Caco-2 (cell line): ENCODE measurements around the gene SLC35G1. TPM values are rescaled to one million over a fixed set of nuclear protein-coding genes. Genes with fewer than 3 reads are reported as not detected.

Experiments
- BruUV-seq: library from RNA; stranded (reverse); fragments of 400-500 nt; replicated peaks from 2 replicates; lab custom pipeline; 2021; lab: Mats Ljungman, UMichigan
- CTCF ChIA-PET: fragments of 300-600 bp; sonication (Branson Sonifier 250); formaldehyde crosslinking; loops from one replicate; lab custom pipeline; 2022; ENCODE audit warnings: antibody characterized with exemption; lab: Charles Lee
- POLR2A ChIA-PET: fragments of 300-600 bp; sonication (Branson Sonifier 250); formaldehyde crosslinking; loops from one replicate; lab custom pipeline; 2022; ENCODE audit warnings: antibody characterized with exemption; lab: Charles Lee
- DNase-seq, 2 experiments: peaks; one replicate each; pipeline versions ENCODE4 v3.0.0 to v3.0.0-alpha.2; 2020 to 2022
- H3K27me3 ChIP-seq: replicated peaks from 2 replicates; pipeline ENCODE4 v1.6.0; 2011; ENCODE audit warnings: low read length; ENCODE audit not compliant: control insufficient read depth, insufficient read depth
- H3K36me3 ChIP-seq: 2 replicates; pipeline ENCODE4 v1.5.1; 2011; ENCODE audit warnings: low read length; ENCODE audit not compliant: control insufficient read depth, insufficient read depth
- H3K4me1 ChIP-seq: fragments of 250-450 bp; sonication (Bioruptor Pico); 2 replicates; pipeline ENCODE4 v1.5.1; 2020; ENCODE audit warnings: mild to moderate bottlenecking
- H3K4me3 ChIP-seq: 2 replicates; pipeline ENCODE4 v1.5.1; 2011; ENCODE audit warnings: low read depth, mild to moderate bottlenecking, control low read depth, low read length
- H3K9me3 ChIP-seq: fragments of 250-450 bp; sonication (Bioruptor Pico); 2 replicates; pipeline ENCODE4 v1.5.1; 2020; ENCODE audit warnings: mild to moderate bottlenecking, moderate library complexity
- H3K27ac Mint-ChIP-seq: one replicate; pipeline ENCODE4 v1.8.0; 2022; ENCODE audit warnings: mixed read lengths; ENCODE audit not compliant: unreplicated experiment
- H3K27me3 Mint-ChIP-seq: one replicate; pipeline ENCODE4 v1.8.0; 2022; ENCODE audit warnings: mixed read lengths; ENCODE audit not compliant: insufficient read depth, unreplicated experiment
- H3K36me3 Mint-ChIP-seq: one replicate; pipeline ENCODE4 v1.8.0; 2022; ENCODE audit warnings: mild to moderate bottlenecking, mixed read lengths; ENCODE audit not compliant: insufficient read depth, unreplicated experiment
- H3K4me1 Mint-ChIP-seq: one replicate; pipeline ENCODE4 v1.8.0; 2022; ENCODE audit warnings: low read depth, mixed read lengths; ENCODE audit not compliant: unreplicated experiment
- H3K4me3 Mint-ChIP-seq: one replicate; pipeline ENCODE4 v1.8.0; 2022; ENCODE audit warnings: mild to moderate bottlenecking, moderate library complexity, mixed read lengths; ENCODE audit not compliant: unreplicated experiment
- H3K9me3 Mint-ChIP-seq: one replicate; pipeline ENCODE4 v1.8.0; 2022; ENCODE audit warnings: mixed read lengths; ENCODE audit not compliant: unreplicated experiment
- CTCF ChIP-seq, 2 experiments: fragments of 200-600 bp in 1 of 2; IDR thresholded peaks; 1 replicate in 1 of 2; 2 replicates in 1 of 2; pipeline versions ENCODE4 v1.5.1 to v1.8.0; 2011 to 2022; ENCODE audit warnings: antibody characterized with exemption in 1 of 2, control low read depth in 1 of 2, inconsistent platforms in 1 of 2, low read depth in 1 of 2, low read length in 1 of 2, mild to moderate bottlenecking in 1 of 2, moderate library complexity in 1 of 2; ENCODE audit not compliant: insufficient read depth in 1 of 2, severe bottlenecking in 1 of 2, unreplicated experiment in 1 of 2
- intact Hi-C: fragments of 100-400 bp; cut with micrococcal nuclease; formaldehyde crosslinking; loops from one replicate; pipeline ENCODE4 v1.10.0; 2022; ENCODE audit not compliant: unreplicated experiment
- total RNA-seq: library from RNA; stranded (reverse); gene quantifications from 2 replicates; pipeline ENCODE4 v1.2.3, GENCODE V29; 2022

Gene SLC35G1
- total RNA-seq, 1 experiment from 2014 or later = 11.0 TPM

GRCh38 chr10:93947524-93947923 is 53.7 kb downstream of the SLC35G1 start:
- CTCF ChIA-PET = no interaction called here
- no peaks in the 10 kb centered on the region for H3K9me3 Mint-ChIP-seq
- DNase-seq = no peak
- H3K36me3 Mint-ChIP-seq = no peaks in the 10 kb centered on the region
- Histone ChIP-seq H3K4me3 (no peak overlapping the region), H3K4me1 (no peaks in the 10 kb centered on the region; the same call in 1 of the 2 replicates), H3K36me3 (no peaks in the 10 kb centered on the region), H3K27me3 (no peaks in the 10 kb centered on the region), H3K9me3 (no peaks in the 10 kb centered on the region)
- no peak for TF ChIP-seq CTCF (IDR thresholded peaks at IDR 0.05; ENCODE audit: insufficient read depth in 1 of 2, low read depth in 1 of 2, low read length in 1 of 2, severe bottlenecking in 1 of 2, unreplicated experiment in 1 of 2)
- H3K27ac Mint-ChIP-seq = no peak overlapping the region
- POLR2A ChIA-PET = no interaction called here
- intact Hi-C loops = no loop called here
- no peak overlapping the region for H3K4me3 Mint-ChIP-seq
- no peaks in the 10 kb centered on the region for H3K27me3 Mint-ChIP-seq
- no TSS peak for BruUV-seq
- peaks cover 4% of the 10 kb centered on the region for H3K4me1 Mint-ChIP-seq

DNA sequence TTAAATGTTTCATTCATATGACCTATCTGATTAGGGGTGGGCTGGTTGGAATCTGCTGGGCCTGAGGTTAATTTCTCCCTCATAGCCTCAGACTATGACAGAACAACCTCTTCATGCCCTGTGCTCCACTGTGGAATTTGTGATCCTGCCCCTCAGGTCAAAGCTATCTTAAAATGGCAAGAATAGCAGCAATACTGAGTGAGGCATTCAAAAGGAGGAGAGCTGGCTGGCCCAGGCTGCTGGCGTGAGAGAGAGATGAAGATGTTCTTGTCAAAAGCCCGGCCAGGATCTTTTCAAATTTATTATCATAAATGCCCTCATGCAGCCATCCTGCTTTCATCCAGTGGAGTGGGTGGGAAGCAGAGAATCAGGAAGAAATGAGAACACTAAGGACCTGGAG is 58.1 kb downstream of the SLC35G1 start:
- Mint-ChIP-seq H3K27me3 (no peaks in the 10 kb centered on the region), H3K27ac (no peak overlapping the region), H3K4me3 (no peak overlapping the region), H3K4me1 (no peaks in the 10 kb centered on the region), H3K9me3 (no peaks in the 10 kb centered on the region), H3K36me3 (no peaks in the 10 kb centered on the region)
- Histone ChIP-seq H3K4me1 (no peaks in the 10 kb centered on the region), H3K36me3 (no peaks in the 10 kb centered on the region), H3K9me3 (no peaks in the 10 kb centered on the region), H3K27me3 (no peaks in the 10 kb centered on the region), H3K4me3 (no peak overlapping the region)
- intact Hi-C loops = no loop called here
- no TSS peak for BruUV-seq
- ChIA-PET POLR2A (interaction anchor here (0.7 kb wide), 1 partner anchor 33 kb away, joined by 3 read pairs; no protein-coding TSS in a partner anchor), CTCF (no interaction called here)
- no peak for DNase-seq
- TF ChIP-seq CTCF (IDR thresholded peaks at IDR 0.05; ENCODE audit: insufficient read depth in 1 of 2, low read depth in 1 of 2, low read length in 1 of 2, severe bottlenecking in 1 of 2, unreplicated experiment in 1 of 2) = no peak

Other genes starting within 250 kb of the SLC35G1 start
- gene FRA10AC1, start 191.4 kb upstream of the SLC35G1 start, total RNA-seq = 12.5 and 15.1 TPM in 2 replicates
- gene LGI1, start 136.0 kb upstream of the SLC35G1 start, total RNA-seq = 0.48 and 1.1 TPM in 2 replicates
- 10.7 and 12.8 TPM in 2 replicates for gene PLCE1, start 100.0 kb downstream of the SLC35G1 start, total RNA-seq